ENCODE measurements around the gene MAP3K13.
"Not testable (repeated sequence)": the region's sequence is repeated elsewhere in the genome, so short reads cannot be mapped to it uniquely, and the experiment has no call there.

MAP3K13 gene

GRCh38 chr3:185424435-185424834 is 61.5 kb downstream of the MAP3K13 start:
- 0 out of 2 replicates have a peak, but pooled peaks cover 2% of the 10 kb centered on the region for H3K36me3 ChIP-seq
- DNase-seq = no peak
- TF ChIP-seq CTCF (IDR thresholded peaks at IDR 0.05; ENCODE audit: low read depth, low read length) = no peak
- no peaks in the 10 kb centered on the region for H3K27me3 ChIP-seq (ENCODE audit: insufficient read depth, low read depth, severe bottlenecking)
- no peaks in the 10 kb centered on the region for H3K9me3 ChIP-seq (ENCODE audit: severe bottlenecking)
- H3K27ac ChIP-seq = no peak overlapping the region
- no peak overlapping the region for H3K4me3 ChIP-seq (ENCODE audit: low read depth, low read length)

- H3K27me3 ChIP-seq (ENCODE audit: insufficient read depth, low read depth, severe bottlenecking) = no peaks in the 10 kb centered on the region
- DNase-seq = no peak
- peaks cover 6% of the 10 kb centered on the region for H3K36me3 ChIP-seq
- TF ChIP-seq CTCF (IDR thresholded peaks at IDR 0.05; ENCODE audit: low read depth, low read length) = no peak
- no peaks in the 10 kb centered on the region for H3K9me3 ChIP-seq (ENCODE audit: severe bottlenecking)
- H3K27ac ChIP-seq = no peak overlapping the region
- no peak overlapping the region for H3K4me3 ChIP-seq (ENCODE audit: low read depth, low read length)
Measured at GRCh38 chr3:185430375-185430774, 67.4 kb downstream of the MAP3K13 start.

GRCh38 chr3:185439745-185440466 is 77.0 kb downstream of the MAP3K13 start:
- no peak overlapping the region for H3K4me3 ChIP-seq (ENCODE audit: low read depth, low read length)
- DNase-seq = no peak
- no peak overlapping the region for H3K27ac ChIP-seq
- no peaks in the 10 kb centered on the region for H3K9me3 ChIP-seq (ENCODE audit: severe bottlenecking)
- TF ChIP-seq CTCF (IDR thresholded peaks at IDR 0.05; ENCODE audit: low read depth, low read length) = no peak
- no peaks in the 10 kb centered on the region for H3K27me3 ChIP-seq (ENCODE audit: insufficient read depth, low read depth, severe bottlenecking)
- H3K36me3 ChIP-seq = peaks cover 4% of the 10 kb centered on the region

GRCh38 chr3:185442031-185442430 is 79.1 kb downstream of the MAP3K13 start:
- no peak overlapping the region for H3K4me3 ChIP-seq (ENCODE audit: low read depth, low read length)
- no peaks in the 10 kb centered on the region for H3K9me3 ChIP-seq (ENCODE audit: severe bottlenecking)
- no peaks in the 10 kb centered on the region for H3K27me3 ChIP-seq (ENCODE audit: insufficient read depth, low read depth, severe bottlenecking)
- no peak overlapping the region for H3K27ac ChIP-seq
- DNase-seq = no peak
- TF ChIP-seq CTCF (IDR thresholded peaks at IDR 0.05; ENCODE audit: low read depth, low read length) = no peak
- peaks cover 4% of the 10 kb centered on the region for H3K36me3 ChIP-seq

- no peak overlapping the region for H3K4me3 ChIP-seq (ENCODE audit: low read depth, low read length)
- H3K27me3 ChIP-seq (ENCODE audit: insufficient read depth, low read depth, severe bottlenecking) = no peaks in the 10 kb centered on the region
- TF ChIP-seq CTCF (IDR thresholded peaks at IDR 0.05; ENCODE audit: low read depth, low read length) = no peak
- H3K36me3 ChIP-seq = peaks cover 4% of the 10 kb centered on the region; the same call in 1 of the 2 replicates
- H3K9me3 ChIP-seq (ENCODE audit: severe bottlenecking) = no peaks in the 10 kb centered on the region
- H3K27ac ChIP-seq = no peak overlapping the region
- no peak for DNase-seq
Measured at GRCh38 chr3:185444329-185444728, 81.4 kb downstream of the MAP3K13 start.

GRCh38 chr3:185448107-185448506 is 85.2 kb downstream of the MAP3K13 start:
- Histone ChIP-seq H3K36me3 (peaks cover 22% of the 10 kb centered on the region), H3K27me3 (ENCODE audit: insufficient read depth, low read depth, severe bottlenecking) (no peaks in the 10 kb centered on the region), H3K9me3 (ENCODE audit: severe bottlenecking) (no peaks in the 10 kb centered on the region), H3K4me3 (ENCODE audit: low read depth, low read length) (no peak overlapping the region), H3K27ac (no peak overlapping the region)
- DNase-seq = no peak
- no peak for TF ChIP-seq CTCF (IDR thresholded peaks at IDR 0.05; ENCODE audit: low read depth, low read length)

- H3K9me3 ChIP-seq (ENCODE audit: severe bottlenecking); H3K27me3 ChIP-seq (ENCODE audit: insufficient read depth, low read depth, severe bottlenecking); H3K4me3 ChIP-seq (ENCODE audit: low read depth, low read length); DNase-seq; H3K27ac ChIP-seq: not testable (repeated sequence)
- peaks cover 21% of the 10 kb centered on the region for H3K36me3 ChIP-seq
Measured at GRCh38 chr3:185451432-185451831, 88.5 kb downstream of the MAP3K13 start.
